Activated T-cell treated with anti-CD3 and anti-CD28 coated beads for 24 hours (primary cell): Measurements from ENCODE around the gene CASP5.
"Not testable (repeated sequence)": the region's sequence is repeated elsewhere in the genome, so short reads cannot be mapped to it uniquely, and the experiment has no call there.

Experiments used
- DNase-seq: peaks from one replicate; pipeline ENCODE4 v3.0.0-alpha.2; 2020; ENCODE audit warnings: low read depth

CASP5 gene

GRCh38 chr11:105023003-105023402 lies at the start of gene CASP5:
TSS of gene CASP5 (minus strand) at chr11:105023168. CDS start at chr11:105023136, 32 bp downstream.
- DNase-seq = no peak

- not testable (repeated sequence) for DNase-seq
These were observed 49.1 kb upstream of the CASP5 start for GRCh38 chr11:105072080-105072479.

GRCh38 chr11:105071089-105071732 lies 48.2 kb upstream of the CASP5 start:
- DNase-seq = no peak

- DNase-seq = no peak
These were observed 47.3 kb upstream of the CASP5 start for GRCh38 chr11:105070306-105070705.

- DNase-seq = not testable (repeated sequence)
These were observed 46.8 kb upstream of the CASP5 start for GRCh38 chr11:105069749-105070148.

- not testable (repeated sequence) for DNase-seq
These were observed 40.4 kb upstream of the CASP5 start for GRCh38 chr11:105063245-105063941.

- DNase-seq = no peak
These were observed 34.5 kb upstream of the CASP5 start for GRCh38 chr11:105057432-105057831.

- no peak for DNase-seq
These were observed 33.5 kb upstream of the CASP5 start for GRCh38 chr11:105056446-105056845.

- no peak for DNase-seq
These were observed 31.9 kb upstream of the CASP5 start for GRCh38 chr11:105054723-105055493.

- DNase-seq = no peak
These were observed 29.5 kb upstream of the CASP5 start for GRCh38 chr11:105052487-105052886.

- no peak for DNase-seq
These were observed 28.6 kb upstream of the CASP5 start for GRCh38 chr11:105051559-105051958.

GRCh38 chr11:105049481-105049880 lies 26.5 kb upstream of the CASP5 start:
- DNase-seq = no peak

- DNase-seq = no peak
These were observed 24.1 kb upstream of the CASP5 start for GRCh38 chr11:105046898-105047579.

GRCh38 chr11:105045676-105046296 lies 22.8 kb upstream of the CASP5 start:
- DNase-seq = no peak

- DNase-seq = peak; percentile 30
These were observed 21.9 kb upstream of the CASP5 start, which contains the start of gene CARD16 for GRCh38 chr11:105044557-105045524. TSS of gene CARD16 (minus strand) at chr11:105045335. CDS start at chr11:105045297, 38 bp downstream.

GRCh38 chr11:105042178-105042577 lies 19.2 kb upstream of the CASP5 start:
- DNase-seq = no peak

GRCh38 chr11:105040703-105041102 lies 17.7 kb upstream of the CASP5 start:
- DNase-seq = no peak

GRCh38 chr11:105034813-105035620 lies 12.0 kb upstream of the CASP5 start, which contains the start of gene CASP1:
TSS of gene CASP1 (minus strand) at chr11:105035144. CDS start at chr11:105035113, 31 bp downstream.
- DNase-seq = peak; percentile 26

GRCh38 chr11:105034388-105034787 lies 11.4 kb upstream of the CASP5 start:
- DNase-seq = not testable (repeated sequence)
